CD14-positive monocyte (primary cell): Measurements from ENCODE around the gene HOXC11. TPM values are rescaled to one million over a fixed set of nuclear protein-coding genes. Genes with fewer than 3 reads are reported as not detected.
A peak's percentile ranks its signal among the peaks of the same experiment; 100 is the strongest.

ENCODE experiments used
- DNase-seq, 3 donors: peaks; one replicate each; pipeline ENCODE4 v3.0.0-alpha.2; 2011 to 2022
- H2AFZ ChIP-seq: 2 replicates; pipeline ENCODE4 v1.6.0; 2012; ENCODE audit warnings: mild to moderate bottlenecking, low read depth, low read length, inconsistent platforms; ENCODE audit not compliant: insufficient read depth, poor library complexity, severe bottlenecking
- H3K27ac ChIP-seq, 2 donors: 1 replicate in 1 of 2; 2 replicates in 1 of 2; pipeline ENCODE4 v1.5.1; 2012 to 2013; ENCODE audit warnings: low read length in 2 of 2, control low read depth in 1 of 2, inconsistent platforms in 1 of 2, low read depth in 1 of 2, mild to moderate bottlenecking in 1 of 2
- H3K27me3 ChIP-seq, 2 donors: one replicate each; pipeline versions ENCODE4 v1.6.0 to v1.6.1; 2011 to 2013; ENCODE audit warnings: low read length in 2 of 2; ENCODE audit not compliant: control insufficient read depth in 2 of 2, insufficient read depth in 2 of 2
- H3K36me3 ChIP-seq, 2 donors: replicated peaks in 1 of 2; 1 replicate in 1 of 2; 2 replicates in 1 of 2; pipeline versions ENCODE4 v1.5.1 to v1.6.1; 2012 to 2013; ENCODE audit warnings: low read length in 2 of 2, control low read depth in 1 of 2, inconsistent platforms in 1 of 2, mild to moderate bottlenecking in 1 of 2; ENCODE audit not compliant: insufficient read depth in 2 of 2, control insufficient read depth in 1 of 2
- H3K4me1 ChIP-seq, 2 donors: 1 replicate in 1 of 2; 2 replicates in 1 of 2; pipeline versions ENCODE4 v1.5.1 to v1.6.1; 2012 to 2013; ENCODE audit warnings: low read length in 2 of 2, control low read depth in 1 of 2, inconsistent platforms in 1 of 2, mild to moderate bottlenecking in 1 of 2, moderate library complexity in 1 of 2; ENCODE audit not compliant: insufficient read depth in 2 of 2, control insufficient read depth in 1 of 2
- H3K4me2 ChIP-seq: replicated peaks from 2 replicates; pipeline ENCODE3; 2012; ENCODE audit warnings: low read length, moderate library complexity, mild to moderate bottlenecking; ENCODE audit not compliant: poor library complexity, severe bottlenecking; ENCODE audit errors: extremely low read depth
- H3K4me3 ChIP-seq, 3 experiments: fragments of 200-600 bp in 1 of 3; sonication (generic) in 1 of 3; replicated peaks in 1 of 3; 1 replicate in 2 of 3; 2 replicates in 1 of 3; pipeline ENCODE4 v1.5.1; 2011 to 2013; ENCODE audit warnings: low read length in 3 of 3, mild to moderate bottlenecking in 3 of 3, control low read depth in 2 of 3, low read depth in 2 of 3, inconsistent platforms in 1 of 3, moderate library complexity in 1 of 3
- H3K79me2 ChIP-seq: 2 replicates; pipeline ENCODE4 v1.6.0; 2012; ENCODE audit warnings: mild to moderate bottlenecking, control low read depth, inconsistent platforms, low read length, moderate library complexity; ENCODE audit not compliant: insufficient read depth
- H3K9ac ChIP-seq: 2 replicates; pipeline ENCODE4 v1.6.0; 2017; ENCODE audit warnings: low read length, mild to moderate bottlenecking; ENCODE audit not compliant: insufficient read depth, poor library complexity, severe bottlenecking
- H3K9me3 ChIP-seq, 2 donors: replicated peaks in 1 of 2; 1 replicate in 1 of 2; 2 replicates in 1 of 2; pipeline versions ENCODE4 v1.5.1 to v1.6.1; 2012 to 2013; ENCODE audit warnings: low read length in 2 of 2, control low read depth in 1 of 2; ENCODE audit not compliant: control insufficient read depth in 1 of 2, insufficient read depth in 1 of 2
- H4K20me1 ChIP-seq: 2 replicates; pipeline ENCODE4 v1.6.0; 2012; ENCODE audit warnings: mild to moderate bottlenecking, low read length, control low read depth, moderate library complexity; ENCODE audit not compliant: insufficient read depth
- H3K27ac Mint-ChIP-seq, 7 donors: one replicate each; pipeline ENCODE4 v1.8.0; 2020; ENCODE audit warnings: mild to moderate bottlenecking in 7 of 7, mixed read lengths in 7 of 7, moderate library complexity in 6 of 7, inconsistent platforms in 2 of 7
- H3K27me3 Mint-ChIP-seq, 3 donors: one replicate each; pipeline ENCODE4 v1.8.0; 2021 to 2022; ENCODE audit warnings: low read depth in 3 of 3, mild to moderate bottlenecking in 3 of 3, mixed read lengths in 3 of 3, moderate library complexity in 3 of 3, inconsistent platforms in 1 of 3
- H3K36me3 Mint-ChIP-seq, 2 donors: one replicate each; pipeline ENCODE4 v1.8.0; 2020; ENCODE audit warnings: mixed read lengths in 2 of 2, inconsistent platforms in 1 of 2, mild to moderate bottlenecking in 1 of 2
- H3K4me1 Mint-ChIP-seq: one replicate; pipeline ENCODE4 v1.8.0; 2020; ENCODE audit warnings: mild to moderate bottlenecking, mixed read lengths
- H3K4me3 Mint-ChIP-seq, 2 donors: one replicate each; pipeline ENCODE4 v1.8.0; 2020; ENCODE audit warnings: mild to moderate bottlenecking in 2 of 2, mixed read lengths in 2 of 2, moderate library complexity in 1 of 2
- H3K9me3 Mint-ChIP-seq, 7 donors: one replicate each; pipeline ENCODE4 v1.8.0; 2020 to 2022; ENCODE audit warnings: mixed read lengths in 7 of 7, mild to moderate bottlenecking in 6 of 7, moderate library complexity in 6 of 7, inconsistent platforms in 2 of 7
- WGBS: methylation state at CpG from one replicate; pipeline ENCODE4 v1.1.5; 2013; ENCODE audit warnings: missing lambda C conversion rate; ENCODE audit not compliant: insufficient coverage; 5-methylcytosine and 5-hydroxymethylcytosine counted together
- intact Hi-C, 2 donors: fragments of 100-400 bp; cut with micrococcal nuclease; formaldehyde crosslinking; loops; one replicate each; pipeline versions ENCODE4 v1.15.0 to v1.15.1; 2023
- polyA plus RNA-seq, 3 donors: library from polyadenylated mRNA; depleted of rRNA in 1 of 3; unstranded in 2 of 3; stranded (reverse) in 1 of 3; fragments of 300-500 nt in 2 of 3; fragments of >200 nt in 1 of 3; fragmentation: Illumina TruSeq in 2 of 3; gene quantifications; 1 replicate in 2 of 3; 2 replicates in 1 of 3; pipeline ENCODE4 v1.2.3, GENCODE V29; 2012 to 2021
- TF ChIP-seq, protein P1 (sequence below): fragments of 200-600 bp; IDR thresholded peaks from one replicate; pipeline ENCODE4 v1.8.0; 2022; ENCODE audit warnings: antibody characterized with exemption, mild to moderate bottlenecking

HOXC11 gene
- polyA plus RNA-seq, 3 donors: not detected

GRCh38 chr12:54002278-54002914 lies 29.5 kb downstream of the HOXC11 start:
- H3K27ac Mint-ChIP-seq: no peak overlapping the region
- WGBS: 0% methylated on average over 1 of the region's 19 CpGs
- H3K79me2 ChIP-seq: no peaks in the 10 kb centered on the region

GRCh38 chr12:54002915-54003389 lies 30.0 kb downstream of the HOXC11 start:
- H4K20me1 ChIP-seq: no peaks in the 10 kb centered on the region
- H3K9ac ChIP-seq: no peak overlapping the region
- peak overlapping the region in 1 of 7 donors; percentile 61 for H3K27ac Mint-ChIP-seq
- intact Hi-C loops: no loop called here
- H3K4me1 ChIP-seq: peaks cover 18 to 28% of the 10 kb centered on the region in 2 donors
- peaks cover 24% of the 10 kb centered on the region for H3K4me1 Mint-ChIP-seq
- no peaks in the 10 kb centered on the region for H3K36me3 ChIP-seq
- H3K27ac ChIP-seq: no peak overlapping the region
- H3K79me2 ChIP-seq: no peaks in the 10 kb centered on the region
- peaks cover 5 to 65% of the 10 kb centered on the region in 2 donors for H3K9me3 ChIP-seq
- H3K4me3 ChIP-seq: no peak overlapping the region
- no peak overlapping the region for H3K4me2 ChIP-seq
- peaks cover 3 to 20% of the 10 kb centered on the region in 2 donors for H3K36me3 Mint-ChIP-seq
- H3K9me3 Mint-ChIP-seq: peaks cover 0 to 40% (median 24%) of the 10 kb centered on the region in 7 donors
- peaks cover 98 to 100% (median 100%) of the 10 kb centered on the region in 3 donors for H3K27me3 Mint-ChIP-seq
- DNase-seq: no peak
- peak overlapping the region in 1 of 2 donors; percentile 84 for H3K4me3 Mint-ChIP-seq
- H2AFZ ChIP-seq: no peak overlapping the region
- WGBS: 32% methylated on average over 5 of the region's 19 CpGs
- TF ChIP-seq, protein P1, sequence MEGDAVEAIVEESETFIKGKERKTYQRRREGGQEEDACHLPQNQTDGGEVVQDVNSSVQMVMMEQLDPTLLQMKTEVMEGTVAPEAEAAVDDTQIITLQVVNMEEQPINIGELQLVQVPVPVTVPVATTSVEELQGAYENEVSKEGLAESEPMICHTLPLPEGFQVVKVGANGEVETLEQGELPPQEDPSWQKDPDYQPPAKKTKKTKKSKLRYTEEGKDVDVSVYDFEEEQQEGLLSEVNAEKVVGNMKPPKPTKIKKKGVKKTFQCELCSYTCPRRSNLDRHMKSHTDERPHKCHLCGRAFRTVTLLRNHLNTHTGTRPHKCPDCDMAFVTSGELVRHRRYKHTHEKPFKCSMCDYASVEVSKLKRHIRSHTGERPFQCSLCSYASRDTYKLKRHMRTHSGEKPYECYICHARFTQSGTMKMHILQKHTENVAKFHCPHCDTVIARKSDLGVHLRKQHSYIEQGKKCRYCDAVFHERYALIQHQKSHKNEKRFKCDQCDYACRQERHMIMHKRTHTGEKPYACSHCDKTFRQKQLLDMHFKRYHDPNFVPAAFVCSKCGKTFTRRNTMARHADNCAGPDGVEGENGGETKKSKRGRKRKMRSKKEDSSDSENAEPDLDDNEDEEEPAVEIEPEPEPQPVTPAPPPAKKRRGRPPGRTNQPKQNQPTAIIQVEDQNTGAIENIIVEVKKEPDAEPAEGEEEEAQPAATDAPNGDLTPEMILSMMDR: no peak
- H3K27me3 ChIP-seq: peaks cover 88 to 98% of the 10 kb centered on the region in 2 donors

More at GRCh38 chr12:54002278-54002914, 29.5 kb downstream of the HOXC11 start:
- no peak overlapping the region for H3K4me3 ChIP-seq
- peak overlapping the region in 1 of 2 donors; percentile 84 for H3K4me3 Mint-ChIP-seq
- H2AFZ ChIP-seq: no peak overlapping the region
- peaks cover 0 to 45% (median 24%) of the 10 kb centered on the region in 7 donors for H3K9me3 Mint-ChIP-seq
- H3K9me3 ChIP-seq: peaks cover 5 to 63% of the 10 kb centered on the region in 2 donors
- no peak for DNase-seq
- no peak overlapping the region for H3K27ac ChIP-seq
- H3K9ac ChIP-seq: no peak overlapping the region
- H3K36me3 ChIP-seq: no peaks in the 10 kb centered on the region
- TF ChIP-seq, protein P1: no peak
- no peaks in the 10 kb centered on the region for H4K20me1 ChIP-seq
- H3K27me3 ChIP-seq: peaks cover 88 to 98% of the 10 kb centered on the region in 2 donors
- peaks cover 98 to 100% (median 100%) of the 10 kb centered on the region in 3 donors for H3K27me3 Mint-ChIP-seq
- intact Hi-C loops: no loop called here
- H3K36me3 Mint-ChIP-seq: peaks cover 6 to 22% of the 10 kb centered on the region in 2 donors
- peaks cover 27% of the 10 kb centered on the region for H3K4me1 Mint-ChIP-seq
- H3K4me1 ChIP-seq: peaks cover 16 to 26% of the 10 kb centered on the region in 2 donors
- no peak overlapping the region for H3K4me2 ChIP-seq
